WI38 (cell line): Measurements from ENCODE around the gene ENDOU.

Source experiments
- H3K4me3 ChIP-seq: 2 replicates; pipeline ENCODE4 v1.5.1; 2011; ENCODE audit warnings: low read depth, mild to moderate bottlenecking, control low read depth, low read length
- TF ChIP-seq, protein P1 (sequence below): IDR thresholded peaks from 2 replicates; pipeline ENCODE4 v1.5.1; 2012; ENCODE audit warnings: low read depth, mild to moderate bottlenecking, control low read depth, low read length

Gene ENDOU

DNA sequence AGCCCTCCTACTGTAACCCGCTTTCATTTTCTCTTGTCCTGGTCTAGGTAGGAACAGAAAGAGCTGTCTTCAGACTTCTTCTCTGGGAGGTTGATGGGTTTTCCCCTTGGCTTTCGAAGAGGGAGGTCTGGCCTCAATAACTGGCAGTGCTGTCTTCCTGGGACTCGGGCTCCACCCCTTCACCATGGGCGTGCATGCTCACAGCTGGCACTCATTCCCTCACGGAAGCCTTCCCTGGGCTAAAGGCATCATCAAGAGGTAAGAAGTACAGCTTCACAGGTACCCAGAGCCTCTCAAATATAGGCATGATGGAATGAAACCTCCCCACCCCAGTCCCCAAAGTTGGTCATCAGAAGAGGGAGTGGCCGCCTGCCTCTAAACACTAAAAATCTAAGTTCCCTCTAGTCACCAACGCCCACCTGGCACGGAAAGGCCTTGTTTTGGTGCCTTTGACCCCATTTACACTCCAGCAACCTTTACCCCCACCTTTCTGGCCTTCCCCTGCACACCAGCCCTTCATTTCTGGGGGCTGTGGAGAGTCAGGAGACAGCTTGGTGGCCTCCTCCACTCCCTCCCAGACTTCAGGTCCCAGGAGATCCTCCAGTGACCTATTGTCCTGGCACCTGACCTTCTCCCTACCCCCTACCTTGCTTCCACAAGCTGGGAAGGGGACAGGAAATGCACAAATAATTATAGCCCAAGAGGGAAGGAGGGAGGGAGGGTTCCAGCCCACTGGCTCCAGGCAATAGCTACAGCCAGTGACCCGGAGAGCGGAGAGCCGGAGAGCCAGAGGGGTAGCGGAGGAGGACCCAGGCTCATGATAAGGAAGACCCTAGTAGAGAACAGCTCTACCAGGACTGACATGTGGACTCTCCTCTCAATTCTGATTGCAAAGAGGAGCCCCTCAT lies 30.6 kb upstream of the ENDOU start:
- TF ChIP-seq, protein P1, sequence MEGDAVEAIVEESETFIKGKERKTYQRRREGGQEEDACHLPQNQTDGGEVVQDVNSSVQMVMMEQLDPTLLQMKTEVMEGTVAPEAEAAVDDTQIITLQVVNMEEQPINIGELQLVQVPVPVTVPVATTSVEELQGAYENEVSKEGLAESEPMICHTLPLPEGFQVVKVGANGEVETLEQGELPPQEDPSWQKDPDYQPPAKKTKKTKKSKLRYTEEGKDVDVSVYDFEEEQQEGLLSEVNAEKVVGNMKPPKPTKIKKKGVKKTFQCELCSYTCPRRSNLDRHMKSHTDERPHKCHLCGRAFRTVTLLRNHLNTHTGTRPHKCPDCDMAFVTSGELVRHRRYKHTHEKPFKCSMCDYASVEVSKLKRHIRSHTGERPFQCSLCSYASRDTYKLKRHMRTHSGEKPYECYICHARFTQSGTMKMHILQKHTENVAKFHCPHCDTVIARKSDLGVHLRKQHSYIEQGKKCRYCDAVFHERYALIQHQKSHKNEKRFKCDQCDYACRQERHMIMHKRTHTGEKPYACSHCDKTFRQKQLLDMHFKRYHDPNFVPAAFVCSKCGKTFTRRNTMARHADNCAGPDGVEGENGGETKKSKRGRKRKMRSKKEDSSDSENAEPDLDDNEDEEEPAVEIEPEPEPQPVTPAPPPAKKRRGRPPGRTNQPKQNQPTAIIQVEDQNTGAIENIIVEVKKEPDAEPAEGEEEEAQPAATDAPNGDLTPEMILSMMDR = no peak
- no peak overlapping the region for H3K4me3 ChIP-seq

DNA sequence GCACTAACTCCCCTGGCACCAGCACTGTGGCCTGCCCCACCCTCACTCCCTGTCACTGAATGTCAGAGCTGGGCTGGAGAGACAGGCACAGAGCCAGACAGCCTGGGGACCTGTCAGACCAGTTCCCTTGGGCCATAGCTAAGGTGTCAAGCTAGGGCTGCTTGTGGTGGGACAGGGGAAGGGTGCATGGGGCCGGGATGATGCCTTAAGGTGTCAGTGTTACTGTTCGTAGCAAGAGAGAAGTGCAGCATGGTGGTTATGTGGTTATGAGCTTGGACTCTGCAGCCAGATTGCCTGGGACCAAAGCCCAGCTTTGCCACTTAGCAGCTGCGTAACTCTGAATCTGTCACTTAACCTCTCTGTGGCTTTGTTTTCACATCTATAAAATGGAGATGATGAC lies 29.6 kb upstream of the ENDOU start:
- H3K4me3 ChIP-seq = no peak overlapping the region
- TF ChIP-seq, protein P1 = no peak

DNA sequence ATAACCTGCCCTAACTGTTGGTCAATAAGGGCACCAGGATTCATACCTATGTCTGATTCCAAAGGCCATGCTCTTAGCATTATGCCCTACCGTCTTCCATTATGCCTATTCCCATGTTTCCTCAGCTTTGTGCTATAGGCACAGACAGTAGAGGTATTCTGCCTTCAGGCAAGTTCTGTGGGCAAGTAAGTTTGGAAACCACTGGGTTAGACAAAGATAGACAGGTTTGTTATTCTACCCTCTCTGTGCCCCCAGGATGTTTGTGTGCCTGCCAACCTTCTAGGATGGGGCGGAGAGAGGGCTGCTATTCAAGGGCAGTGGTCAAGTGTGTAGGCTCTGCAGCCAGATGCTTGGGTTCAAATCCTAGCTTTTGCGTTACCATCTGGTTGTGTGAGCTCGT lies 28.8 kb upstream of the ENDOU start:
- H3K4me3 ChIP-seq = no peak overlapping the region
- TF ChIP-seq, protein P1 = no peak

DNA sequence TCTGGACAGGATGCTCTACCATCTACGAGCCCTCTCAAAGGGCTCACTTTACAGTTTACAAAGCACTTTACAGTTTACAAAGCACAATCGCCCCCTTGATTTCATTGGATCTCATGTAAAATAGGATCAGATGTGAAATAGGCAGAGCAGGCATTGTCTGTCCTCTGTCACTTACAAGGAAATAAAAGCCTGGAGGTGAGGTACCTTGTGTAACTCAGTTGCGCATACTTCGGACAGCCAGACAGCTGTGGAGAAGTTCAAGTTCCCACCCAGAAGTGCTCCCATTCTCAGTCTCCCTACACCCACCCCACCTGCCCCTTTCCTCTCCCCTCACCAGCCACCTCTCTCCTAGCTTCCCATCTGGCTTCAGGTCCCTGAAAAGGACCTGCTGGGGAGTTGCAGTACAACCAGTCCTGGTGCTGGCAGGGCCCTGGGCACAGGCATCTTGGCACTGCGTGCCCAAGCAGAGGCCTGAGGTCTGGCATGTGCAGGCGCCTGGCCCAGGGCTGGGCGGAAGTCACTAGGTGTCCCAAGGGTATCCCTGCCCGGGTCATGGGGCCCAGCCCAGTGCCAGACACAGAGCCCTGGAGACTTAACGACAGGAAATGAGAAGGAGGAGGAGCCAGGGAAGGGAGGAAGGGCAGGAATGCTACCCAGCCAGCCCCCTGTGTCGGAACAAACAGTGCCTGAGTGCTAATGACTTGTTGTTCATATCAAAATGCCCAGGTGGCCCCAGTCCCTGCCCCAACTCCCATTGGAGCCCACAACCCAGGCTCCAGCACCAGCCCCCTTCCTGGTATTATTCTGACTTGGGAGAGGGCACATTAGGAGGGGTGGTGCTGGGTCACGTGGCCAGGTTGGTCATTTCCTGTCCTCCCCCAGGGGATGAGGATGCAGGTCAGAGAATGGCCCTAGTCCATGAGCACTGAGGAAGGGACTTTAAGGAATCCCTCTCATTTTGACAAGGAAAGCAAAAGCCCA lies 28.0 kb upstream of the ENDOU start:
- no peak overlapping the region for H3K4me3 ChIP-seq
- TF ChIP-seq, protein P1 = no peak

DNA sequence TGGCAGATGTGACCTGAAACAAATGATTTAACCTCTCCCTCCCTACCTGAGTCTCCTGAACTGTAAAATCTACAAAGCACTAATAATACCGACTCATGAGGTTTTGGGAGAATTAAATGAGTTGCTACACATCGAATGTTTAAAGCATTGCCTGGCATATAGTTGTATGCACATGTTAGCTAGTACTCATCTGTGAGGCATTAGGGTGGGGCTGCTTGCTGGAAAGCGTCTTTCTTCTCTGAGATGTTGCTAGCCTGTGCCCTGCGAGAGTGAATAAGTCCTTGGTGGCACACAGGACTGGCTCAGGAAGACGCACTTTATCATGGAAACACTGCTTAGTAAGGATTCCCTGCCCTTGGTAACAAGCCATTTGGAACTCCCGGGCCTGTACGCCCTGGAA lies 27.3 kb upstream of the ENDOU start:
- TF ChIP-seq, protein P1 = no peak

DNA sequence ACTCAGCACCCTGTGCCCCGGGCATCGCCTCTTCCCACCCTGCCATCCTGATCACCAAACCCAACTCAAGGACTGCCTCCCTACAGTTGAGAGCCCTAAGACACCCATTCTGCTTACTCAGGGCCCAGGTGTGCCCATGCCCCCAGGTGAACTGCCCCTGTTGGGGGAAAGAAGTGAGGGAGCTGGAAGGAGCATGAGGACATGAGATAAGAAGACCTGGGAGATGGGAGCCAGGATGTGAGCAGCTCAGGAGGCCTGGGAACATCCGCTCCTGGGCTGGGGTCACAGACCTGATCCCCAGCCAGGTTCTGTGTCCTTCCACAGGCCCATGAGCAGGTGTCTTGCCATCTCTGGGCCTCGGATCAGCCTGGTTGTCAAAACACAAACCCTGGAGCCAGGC lies 26.8 kb upstream of the ENDOU start:
- no peak overlapping the region for H3K4me3 ChIP-seq
- TF ChIP-seq, protein P1 = no peak

More for the DNA sequence above, 27.3 kb upstream of the ENDOU start:
- no peak overlapping the region for H3K4me3 ChIP-seq
